GM19239 (cell line): ENCODE results near the gene TFEB.
A peak's percentile ranks its signal among the peaks of the same experiment; 100 is the strongest.

Source experiments
- DNase-seq: peaks from one replicate; pipeline ENCODE4 v3.0.0; 2011; ENCODE audit warnings: low spot score; ENCODE audit not compliant: insufficient read length
- FAIRE-seq: peaks from 2 replicates; lab custom pipeline; 2011; peaks lifted over from hg19 to GRCh38; lab: Jason Lieb, UNC

The TFEB gene

DNA sequence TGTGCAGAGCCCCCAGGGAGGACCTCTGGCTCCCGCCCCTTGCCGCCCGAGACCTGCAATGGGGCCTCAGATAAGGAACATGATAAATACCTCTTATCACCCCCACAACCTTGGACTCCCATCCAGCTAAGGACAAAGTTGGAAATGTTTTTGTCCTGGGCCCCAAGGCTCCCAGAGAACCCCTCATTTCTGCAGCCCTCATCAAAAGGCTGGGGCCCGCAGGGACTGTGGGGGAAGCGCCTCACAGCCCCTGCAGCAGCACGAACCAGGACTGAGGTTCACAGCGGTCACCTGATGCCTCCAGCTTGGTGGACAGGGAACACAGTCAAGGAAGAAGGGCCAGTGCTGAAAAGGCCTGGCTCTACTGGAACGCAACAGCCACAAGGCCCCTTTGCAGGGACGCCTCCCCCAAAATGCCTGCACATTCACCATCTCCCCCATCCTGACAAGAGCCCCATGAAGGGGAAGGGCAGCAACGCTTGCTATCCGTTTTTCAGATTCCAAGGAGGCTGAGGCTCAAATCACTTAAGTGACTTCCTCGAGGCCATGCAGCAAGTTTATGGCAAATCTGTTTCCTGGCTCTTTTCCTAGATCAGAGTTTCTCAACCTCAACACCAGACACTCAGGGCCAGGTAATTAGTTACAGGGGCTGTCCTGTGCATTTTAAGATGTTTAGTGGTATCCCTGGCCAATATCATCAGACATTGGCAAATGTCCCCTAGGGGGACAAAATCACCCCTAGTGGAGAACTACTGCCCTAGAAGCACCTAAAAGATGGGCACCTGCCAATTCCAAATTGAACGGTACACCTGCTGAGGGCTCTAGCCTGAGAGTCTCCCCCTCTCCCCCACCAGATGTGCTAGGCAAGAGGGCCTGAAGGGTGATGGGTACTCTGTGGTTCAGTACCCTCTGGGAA, 10.6 kb downstream of the TFEB start:
- FAIRE-seq, result peak; percentile 28
- DNase-seq, result no peak

DNA sequence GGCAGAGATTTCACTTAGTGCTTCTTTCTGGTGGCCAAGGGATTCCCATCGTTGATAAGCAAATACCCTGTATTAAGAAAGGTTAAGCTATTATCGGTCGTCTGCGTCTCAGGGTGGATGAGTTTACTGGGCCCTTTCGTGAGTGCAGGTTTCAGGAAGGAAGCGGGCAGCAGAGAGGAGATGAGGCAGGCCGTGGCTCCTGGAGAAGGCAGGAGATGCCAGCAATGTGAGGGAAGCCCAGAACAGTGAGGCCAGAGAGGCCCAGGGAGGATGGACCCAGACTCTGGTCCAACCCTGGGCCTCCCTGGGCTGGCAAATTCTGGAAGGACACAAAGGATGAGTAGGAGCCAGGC, 11.2 kb downstream of the TFEB start:
- FAIRE-seq, result peak; percentile 91
- no peak for DNase-seq

DNA sequence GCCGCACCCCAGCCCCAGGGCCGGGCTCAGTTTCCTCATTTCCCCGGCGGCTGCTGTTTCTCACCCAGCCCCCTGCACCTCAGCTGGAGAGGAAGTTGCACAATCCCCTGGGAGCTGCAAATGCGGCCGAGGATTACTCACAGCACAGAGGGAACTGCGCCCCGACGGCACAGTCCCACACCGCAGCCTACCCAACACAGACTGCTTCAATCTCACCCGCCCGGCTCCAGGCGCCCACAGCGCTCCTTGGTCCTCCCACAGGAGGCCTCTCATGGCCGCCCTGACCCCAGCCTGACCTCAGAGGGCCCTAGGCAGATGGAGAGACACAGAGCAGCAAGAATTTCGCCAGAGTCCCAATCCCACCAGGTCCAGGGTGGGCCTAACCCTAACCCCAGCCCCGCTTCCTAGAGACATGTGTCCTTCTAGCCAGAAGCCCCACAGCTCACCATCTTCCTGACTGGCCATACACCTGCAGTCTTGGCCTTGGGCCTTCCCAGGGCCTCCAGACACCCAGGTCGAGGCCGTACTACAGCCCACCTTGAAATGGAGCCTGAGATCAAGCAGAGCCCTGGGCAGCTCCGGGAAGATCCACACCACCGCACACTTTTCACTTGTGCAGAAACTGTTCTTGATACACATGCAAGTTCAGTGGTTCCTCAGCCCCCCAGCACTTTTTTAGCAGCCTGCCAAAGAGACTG, 11.7 kb downstream of the TFEB start:
- FAIRE-seq (peak; percentile 95), DNase-seq (peak; percentile 81)

DNA sequence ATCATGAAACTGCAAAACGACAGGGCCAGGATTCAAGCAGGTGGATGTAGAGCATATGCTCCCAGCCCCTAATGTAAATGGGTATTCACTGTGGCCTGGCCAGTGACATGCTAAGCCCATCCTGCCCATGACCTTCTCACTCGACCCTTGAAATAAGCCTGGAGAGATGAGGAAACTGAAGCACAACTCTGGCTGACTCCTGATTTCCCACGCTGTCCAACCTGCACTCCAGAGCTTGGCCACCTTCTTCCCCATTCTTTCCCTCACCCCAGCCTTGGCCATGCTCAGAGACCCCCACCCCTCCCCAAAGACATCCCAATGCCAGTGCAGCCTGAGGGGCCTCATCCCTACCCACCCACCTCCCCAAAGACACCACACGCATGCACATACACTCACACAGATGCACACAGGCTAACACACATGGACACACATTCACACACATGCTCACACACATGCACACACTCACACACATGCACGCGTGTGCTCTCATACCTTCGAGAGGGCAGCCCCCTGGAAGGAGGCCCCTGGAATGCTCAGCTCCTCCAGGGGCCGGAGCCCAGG, 12.4 kb downstream of the TFEB start:
- no peak for DNase-seq
- peak; percentile 68 for FAIRE-seq

DNA sequence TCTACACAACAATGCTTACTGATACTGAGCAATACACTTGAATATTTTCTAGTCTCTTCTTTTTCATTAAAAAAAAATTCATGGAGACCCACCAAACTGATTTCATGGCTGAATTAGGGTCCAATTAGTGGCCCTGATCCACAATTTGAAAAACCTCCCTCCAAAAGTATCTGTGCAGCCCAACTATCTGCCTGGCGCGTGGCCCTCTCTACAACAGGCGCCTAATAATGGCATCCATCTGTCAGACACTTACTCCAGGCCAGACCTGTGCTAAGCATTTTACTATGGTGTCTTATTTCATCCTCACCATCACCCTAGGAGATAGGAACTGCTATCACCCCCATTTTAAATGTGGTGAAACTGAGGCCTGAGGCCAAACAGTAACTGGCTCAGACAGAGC, 14.0 kb downstream of the TFEB start:
- no peak for DNase-seq
- peak; percentile 72 for FAIRE-seq

DNA sequence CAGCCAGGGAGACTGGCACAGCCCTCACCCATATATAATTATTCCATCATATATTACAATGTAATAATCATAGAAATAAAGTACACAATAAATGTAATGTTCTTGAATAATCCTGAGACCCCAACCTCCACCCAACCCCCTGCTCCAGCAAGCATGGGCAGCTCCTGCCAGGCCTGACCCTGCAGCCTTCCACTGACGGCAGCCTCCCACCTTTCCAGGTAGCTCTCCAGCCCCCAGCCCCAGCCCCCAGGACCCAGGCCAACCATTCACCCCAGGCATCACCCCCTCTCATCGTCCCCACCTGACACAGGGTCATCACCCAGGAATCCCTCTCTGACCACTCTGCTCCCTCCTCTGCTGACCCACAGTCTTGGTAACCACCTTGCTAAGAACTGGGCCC, 14.6 kb downstream of the TFEB start:
- DNase-seq (no peak), FAIRE-seq (no peak)

DNA sequence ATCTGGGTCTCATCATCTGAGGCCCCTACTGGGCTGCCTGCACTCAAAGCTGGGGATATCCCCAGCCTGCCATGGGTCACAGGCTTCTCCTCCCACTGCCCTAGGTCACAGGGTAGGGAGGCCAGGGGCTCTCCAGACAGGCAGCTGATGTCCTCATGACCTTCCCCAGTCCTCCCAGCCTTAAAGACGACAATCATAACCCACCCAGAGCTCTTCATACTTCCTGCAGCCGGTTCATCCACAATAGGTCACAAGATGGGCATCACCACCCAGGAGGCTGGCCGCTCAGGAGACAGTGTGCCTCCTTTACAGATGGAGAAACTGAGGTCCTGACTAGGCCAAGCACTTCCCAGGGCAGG, 15.2 kb downstream of the TFEB start:
- FAIRE-seq (no peak), DNase-seq (no peak)

DNA sequence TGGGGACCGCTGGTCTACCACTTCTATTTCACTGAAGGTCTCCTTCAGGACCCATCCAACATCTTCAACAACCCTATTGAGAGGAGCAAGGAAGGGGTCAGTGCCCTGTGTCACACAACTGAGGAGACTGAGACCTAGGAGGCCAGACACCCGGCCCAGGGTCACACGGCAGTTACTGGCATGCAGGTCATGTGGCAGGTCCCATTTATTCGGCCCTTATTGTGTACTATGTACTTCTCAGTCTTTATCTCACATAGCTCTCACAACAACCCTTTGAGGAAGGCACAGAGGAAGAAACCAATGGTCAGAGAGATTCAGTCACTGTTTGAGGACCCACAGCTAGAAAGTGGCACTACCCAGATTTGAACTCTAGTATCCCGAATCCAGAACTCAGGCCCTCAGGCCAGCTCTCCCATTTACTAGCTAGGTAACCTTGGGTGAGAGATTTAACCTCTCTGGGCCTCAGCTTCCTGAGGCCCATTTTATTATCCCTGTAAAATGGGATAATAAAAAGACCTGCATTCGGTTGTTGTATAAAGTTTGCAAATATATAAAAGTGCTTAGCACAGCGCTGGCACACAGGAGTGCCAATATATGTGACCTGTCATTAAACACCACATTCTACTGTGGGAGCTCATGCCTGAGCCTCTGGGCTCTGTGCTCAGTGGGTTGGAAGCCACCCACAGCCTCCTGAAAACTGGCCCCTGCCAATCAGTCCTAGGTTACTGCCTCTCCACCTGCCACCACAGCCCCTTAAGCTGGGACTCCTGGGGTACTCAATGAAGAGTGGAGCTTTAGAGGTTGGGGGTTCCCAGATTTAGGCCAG, 15.8 kb downstream of the TFEB start:
- no peak for FAIRE-seq

DNA sequence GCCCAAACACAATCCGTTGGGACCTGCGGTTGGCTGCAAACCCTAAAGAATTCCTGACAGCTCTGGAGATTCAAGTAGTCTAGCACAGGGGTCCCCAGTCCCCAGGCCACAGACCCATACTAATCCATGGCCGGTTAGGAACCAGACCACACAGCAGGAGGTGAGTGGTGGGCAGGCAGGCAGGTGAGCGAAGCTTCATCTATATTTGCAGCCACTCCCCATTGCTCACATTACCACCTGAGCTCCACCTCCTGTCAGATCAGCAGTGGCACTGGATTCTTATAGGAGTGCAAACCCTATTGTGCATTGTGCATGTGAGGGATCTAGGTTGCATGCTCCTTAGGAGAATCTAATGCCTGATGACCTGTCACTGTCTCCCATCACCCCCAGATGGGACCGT, 16.6 kb downstream of the TFEB start:
- FAIRE-seq, result no peak
- DNase-seq, result no peak

More for the DNA sequence above, 15.8 kb downstream of the TFEB start:
- DNase-seq, result no peak

DNA sequence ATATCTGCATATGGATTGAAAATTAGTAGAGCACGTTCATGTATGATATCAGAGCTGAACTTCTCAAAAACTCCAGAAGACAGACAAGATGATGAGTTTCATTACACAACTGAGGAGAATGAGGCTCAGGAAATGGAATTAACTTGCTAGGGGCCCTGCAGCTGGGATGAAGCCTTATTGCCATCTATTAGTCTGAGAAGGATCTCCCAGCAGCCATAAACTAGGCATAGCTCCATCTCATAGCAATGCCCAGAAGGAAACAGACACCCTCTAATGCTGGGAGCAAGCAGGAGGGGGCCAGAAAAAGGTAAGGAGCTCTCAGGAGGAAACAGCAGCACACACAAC, 18.0 kb downstream of the TFEB start:
- FAIRE-seq (peak; percentile 63), DNase-seq (no peak)

DNA sequence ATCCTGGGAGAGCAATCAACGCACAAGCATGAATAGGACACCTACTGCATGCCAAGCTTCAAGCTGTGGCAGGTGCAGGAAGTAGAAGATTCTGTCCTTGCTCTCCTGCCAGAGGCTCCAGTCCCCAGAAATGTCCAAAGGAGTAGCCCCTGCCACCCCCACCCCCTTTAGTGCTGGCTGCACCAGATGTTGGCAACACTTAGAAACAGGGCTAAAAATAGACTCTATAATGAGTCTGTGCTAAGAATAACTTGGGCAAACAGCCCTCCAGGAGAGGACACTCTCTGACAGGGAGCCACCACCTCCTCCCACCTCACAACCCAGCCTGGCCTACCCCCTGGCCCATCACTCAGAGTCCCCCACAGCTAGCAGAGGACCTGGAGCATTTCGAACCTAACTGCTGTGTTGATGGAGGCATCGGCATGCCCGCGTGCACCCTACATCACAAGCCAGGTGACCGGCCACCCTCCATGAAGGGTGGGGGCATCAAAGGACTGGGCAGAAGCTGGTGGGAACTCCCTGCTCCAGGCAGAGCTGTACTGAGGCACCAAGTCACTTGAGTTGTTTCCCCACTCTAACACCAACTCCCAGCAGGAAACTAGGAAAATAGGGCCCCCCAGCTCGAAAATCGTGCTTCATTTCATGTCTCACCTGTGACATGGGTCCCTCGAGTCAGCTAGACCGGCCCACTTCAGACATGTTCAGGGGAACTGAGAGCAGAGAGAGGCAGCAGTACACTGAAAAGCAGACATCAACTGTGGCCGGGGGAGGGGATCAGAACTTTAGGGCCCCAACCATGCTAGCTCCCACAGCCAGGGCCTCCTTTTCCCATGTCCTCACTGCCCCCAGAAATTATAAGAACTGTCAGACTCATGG, 18.7 kb downstream of the TFEB start:
- peak; percentile 47 for FAIRE-seq
- DNase-seq, result no peak

DNA sequence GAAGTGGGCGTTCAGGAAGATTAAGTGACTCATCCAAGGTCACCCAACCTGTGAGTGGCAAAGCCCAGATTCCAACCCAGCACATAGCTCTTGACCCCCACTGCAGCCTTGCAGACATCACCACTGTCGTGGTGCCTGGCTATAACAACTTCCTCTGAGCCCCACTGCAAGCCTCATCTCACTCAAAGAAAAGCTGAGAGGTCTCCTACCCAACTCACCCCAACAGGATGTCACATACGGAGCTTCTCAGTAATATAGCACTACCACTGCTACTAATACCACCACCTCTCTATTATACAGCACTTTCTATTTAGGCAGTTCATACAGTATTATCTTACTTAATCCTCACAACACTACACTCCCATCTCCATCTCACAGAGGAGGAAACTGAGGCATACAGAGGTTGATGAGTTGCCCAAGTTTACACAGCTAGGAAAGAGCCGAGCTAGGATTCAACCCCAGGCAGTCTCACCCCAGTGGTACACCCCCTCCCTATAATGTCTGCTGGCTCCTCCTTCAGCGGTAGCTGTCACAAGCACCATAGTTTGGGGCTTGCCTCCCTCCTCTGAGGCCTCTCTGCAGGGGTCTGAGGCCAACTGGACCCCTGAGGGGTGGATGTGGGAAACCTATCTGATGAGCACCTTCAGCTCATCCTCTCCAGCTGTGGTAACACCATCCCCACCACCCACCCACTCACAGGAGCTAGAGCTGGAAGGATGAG, 19.5 kb downstream of the TFEB start:
- FAIRE-seq (no peak), DNase-seq (no peak)

DNA sequence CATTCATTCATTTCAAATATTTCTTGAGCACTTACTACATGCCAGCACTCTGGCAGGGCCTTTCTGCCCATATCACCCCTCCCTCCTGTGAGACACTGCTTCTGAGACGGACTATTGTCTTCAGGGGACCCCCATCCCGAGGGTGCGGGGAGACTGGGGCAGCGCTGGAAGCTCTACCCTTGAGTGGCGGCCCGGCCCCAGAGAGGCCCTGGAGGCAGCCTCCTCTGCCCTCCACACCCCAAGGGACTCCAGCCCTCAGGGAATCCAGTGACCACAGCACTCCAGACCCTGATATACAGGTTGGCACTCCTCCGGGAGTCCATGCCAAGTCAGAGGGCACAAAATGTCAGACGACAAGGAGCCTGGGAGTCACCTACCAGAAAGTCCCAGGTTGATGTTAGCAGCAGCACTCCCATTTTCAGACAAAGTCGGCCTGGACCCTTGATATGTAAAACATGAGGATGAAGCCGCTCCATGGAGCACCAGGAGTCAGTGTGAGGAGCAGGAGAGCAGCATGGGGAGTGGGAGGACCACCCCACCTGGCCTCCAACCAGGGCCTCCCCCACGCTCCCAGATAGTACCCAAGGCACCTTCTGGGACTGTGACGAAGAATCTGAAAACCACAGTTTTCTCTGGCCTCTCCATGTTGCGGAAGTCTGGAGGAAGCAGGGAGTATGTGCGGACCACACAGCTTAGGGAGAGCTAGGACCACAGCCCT, 20.7 kb downstream of the TFEB start:
- FAIRE-seq (no peak), DNase-seq (no peak)

DNA sequence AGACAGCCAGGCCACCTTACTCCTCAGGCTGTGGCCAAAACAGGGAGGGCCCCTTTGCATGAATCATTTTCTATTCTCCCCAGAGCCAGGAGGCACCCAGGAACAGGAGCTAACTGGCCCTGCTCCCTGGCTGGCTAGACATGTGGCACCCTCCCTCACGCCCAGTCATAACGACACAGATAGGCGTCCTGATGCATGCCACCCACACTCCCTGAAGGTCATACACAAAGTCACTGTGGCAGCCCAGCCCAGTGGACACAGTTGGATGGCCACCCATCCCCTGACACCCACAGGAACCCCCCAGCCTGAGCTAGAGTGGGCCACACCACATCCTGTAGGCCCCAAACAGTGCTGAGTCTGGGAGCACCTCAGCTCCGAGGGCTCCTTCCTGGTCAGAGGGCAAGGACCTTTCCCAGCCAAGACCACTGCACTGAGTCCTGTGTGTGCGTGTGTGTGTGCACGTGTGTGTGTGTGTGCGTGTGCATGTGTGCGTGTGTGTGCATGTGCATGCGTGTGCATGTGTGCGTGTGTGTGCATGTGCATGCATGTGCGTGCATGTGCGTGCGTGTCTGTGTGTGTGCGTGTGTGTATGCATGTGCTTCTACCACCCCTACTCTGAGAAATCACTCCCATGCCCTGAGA, 21.6 kb downstream of the TFEB start:
- FAIRE-seq (peak; percentile 67), DNase-seq (no peak)

DNA sequence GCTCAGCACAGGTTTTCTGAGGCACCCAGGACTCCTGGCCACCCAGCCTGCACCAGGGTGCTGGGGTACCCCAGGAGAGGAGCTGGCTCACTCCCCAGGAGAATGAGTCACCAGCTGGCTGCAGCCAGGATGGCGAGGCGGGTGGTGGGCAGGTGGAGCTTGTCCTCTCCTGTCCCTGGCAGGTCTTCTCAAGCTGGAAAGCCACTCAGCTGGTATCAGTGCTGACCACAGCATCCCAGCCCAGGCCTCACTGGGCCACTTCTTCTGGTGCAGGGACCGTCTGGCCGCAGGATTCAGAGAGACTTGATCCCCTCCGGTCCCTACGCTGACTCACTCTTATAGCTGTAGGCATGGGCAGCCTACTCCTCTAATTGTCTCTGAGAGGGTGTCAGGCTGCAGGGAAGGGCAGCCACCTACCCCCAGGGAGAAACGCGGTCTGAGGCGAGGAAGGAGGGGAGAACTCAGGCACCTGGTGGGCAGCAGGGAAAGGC, 22.2 kb downstream of the TFEB start:
- FAIRE-seq (no peak), DNase-seq (no peak)

DNA sequence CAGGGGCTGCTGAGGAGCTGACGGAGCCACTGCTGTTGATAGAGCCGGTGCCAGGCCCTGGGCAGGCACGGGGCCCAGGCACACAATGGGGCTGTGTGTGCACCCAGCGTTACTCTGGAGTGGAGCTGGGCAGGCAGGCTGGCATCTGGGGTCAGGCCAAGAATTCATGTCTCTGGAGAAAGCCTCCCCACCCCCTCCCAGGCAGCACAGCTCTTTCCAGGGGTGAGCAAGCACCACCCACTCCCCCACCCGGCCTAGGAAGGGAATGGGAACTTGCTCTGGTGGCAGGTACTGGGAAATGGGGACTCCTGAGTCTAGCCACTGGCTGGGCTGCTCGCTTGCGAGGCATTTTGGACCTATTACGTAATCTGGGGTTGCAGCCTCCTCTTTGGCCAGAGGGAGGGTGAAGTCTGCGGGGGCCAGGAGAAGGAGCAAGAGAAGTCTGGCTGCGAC, 22.7 kb downstream of the TFEB start:
- FAIRE-seq (no peak), DNase-seq (no peak)

DNA sequence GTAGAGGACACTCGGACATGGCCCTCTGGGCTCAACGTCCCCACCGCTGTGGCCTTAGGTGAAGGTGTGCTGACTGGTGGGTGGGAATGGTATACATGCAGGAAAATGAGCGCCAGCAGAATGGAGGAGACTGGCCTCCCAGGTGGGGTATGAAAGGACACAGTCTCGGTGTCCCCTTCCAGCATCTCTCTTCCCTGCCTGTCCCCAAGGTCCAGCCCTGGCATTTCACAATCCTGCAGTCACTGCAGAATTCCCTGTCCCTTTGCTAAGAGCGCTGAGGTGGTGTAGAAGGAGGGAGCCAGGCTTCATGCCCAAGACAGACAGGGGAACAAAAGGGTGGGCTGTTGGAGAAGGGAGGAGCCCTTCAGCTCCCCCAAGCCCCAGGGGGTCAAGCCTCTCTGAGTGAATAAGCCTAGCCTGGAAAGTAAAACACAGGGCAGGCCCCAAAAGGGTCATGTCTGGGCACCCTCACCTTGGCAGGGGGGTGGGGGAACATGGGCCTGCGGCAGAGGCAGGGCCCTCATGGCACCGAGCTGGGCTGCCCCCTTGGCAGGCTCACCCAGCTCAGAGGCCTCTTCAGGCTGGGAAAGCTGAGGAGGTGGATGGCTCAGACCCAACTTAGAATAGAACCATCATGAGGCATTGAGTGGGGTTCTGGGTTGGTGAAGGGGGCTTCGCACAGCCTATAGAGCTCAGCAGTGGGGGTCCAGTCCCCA, 23.9 kb downstream of the TFEB start:
- no peak for DNase-seq
- no peak for FAIRE-seq
